K562 (cell line): ENCODE measurements around the gene SH3TC1. TPM values are rescaled to one million over a fixed set of nuclear protein-coding genes. Genes with fewer than 3 reads are reported as not detected.

Source experiments
- ADNP ChIP-seq: fragments of 200-800 bp; sonication (Bioruptor generic); IDR thresholded peaks from 2 replicates; pipeline ENCODE4 v1.6.1; 2016; ENCODE audit warnings: missing genetic modification characterization, missing compliant biosample characterization
- ATF2 ChIP-seq: sonication (generic); formaldehyde crosslinking; IDR thresholded peaks from 2 replicates; pipeline ENCODE4 v1.8.1; 2022; ENCODE audit warnings: missing genetic modification reagents
- DMBX1 ChIP-seq: fragments of 250-450 bp; sonication (Bioruptor Pico); IDR thresholded peaks from 2 replicates; pipeline ENCODE4 v1.8.0; 2022; ENCODE audit warnings: inconsistent platforms, mild to moderate bottlenecking, moderate library complexity, borderline replicate concordance
- HDAC3 ChIP-seq: fragments of 450-650 bp; IDR thresholded peaks from 2 replicates; pipeline ENCODE4 v1.6.1; 2018; ENCODE audit warnings: borderline replicate concordance, mild to moderate bottlenecking, moderate library complexity; ENCODE audit not compliant: partially characterized antibody
- IRF2 ChIP-seq: sonication (generic); formaldehyde crosslinking; IDR thresholded peaks from 2 replicates; pipeline ENCODE4 v1.8.1; 2022; ENCODE audit warnings: mild to moderate bottlenecking, missing genetic modification reagents
- KAT7 ChIP-seq: sonication (generic); formaldehyde crosslinking; IDR thresholded peaks from 2 replicates; pipeline ENCODE4 v1.8.0; 2022; ENCODE audit warnings: missing genetic modification reagents, mild to moderate bottlenecking, borderline replicate concordance
- MED1 ChIP-seq: sonication (generic); formaldehyde crosslinking; IDR thresholded peaks from 2 replicates; pipeline ENCODE4 v1.8.1; 2023; ENCODE audit warnings: missing genetic modification reagents, borderline replicate concordance
- MYBL2 ChIP-seq, 2 experiments: fragments of 450-650 bp in 1 of 2; sonication (generic) in 1 of 2; formaldehyde crosslinking in 1 of 2; IDR thresholded peaks; 2 replicates each; pipeline versions ENCODE4 v1.6.1 to v1.8.1; 2017 to 2022; ENCODE audit warnings: borderline replicate concordance in 1 of 2, inconsistent platforms in 1 of 2, low read depth in 1 of 2, mild to moderate bottlenecking in 1 of 2, missing genetic modification reagents in 1 of 2, moderate library complexity in 1 of 2
- RBM14 ChIP-seq: fragments of 200-400 bp; formaldehyde crosslinking; IDR thresholded peaks from 2 replicates; pipeline ENCODE4 v1.6.1; 2018; ENCODE audit warnings: low read depth, mild to moderate bottlenecking, low read length, moderate library complexity, borderline replicate concordance; ENCODE audit not compliant: insufficient read depth
- RREB1 ChIP-seq: fragments of 250-450 bp; sonication (Bioruptor Pico); IDR thresholded peaks from 2 replicates; pipeline ENCODE4 v1.4.0; 2020
- SMARCA5 ChIP-seq: fragments of 450-650 bp; IDR thresholded peaks from 2 replicates; pipeline ENCODE4 v1.6.1; 2016
- ZNF224 ChIP-seq: sonication (generic); formaldehyde crosslinking; IDR thresholded peaks from 2 replicates; pipeline ENCODE4 v1.8.0; 2022; ENCODE audit warnings: mild to moderate bottlenecking, missing genetic modification reagents
- ZNF347 ChIP-seq: fragments of 450-650 bp; formaldehyde crosslinking; IDR thresholded peaks from 2 replicates; pipeline ENCODE4 v1.4.0; 2020; ENCODE audit warnings: low read depth, mild to moderate bottlenecking, moderate library complexity
- polyA plus RNA-seq, 8 experiments: library from polyadenylated mRNA; depleted of rRNA in 4 of 8; stranded (reverse) in 5 of 8; unstranded in 3 of 8; fragments of >200 nt; fragmentation: Nextera tagmentation in 2 of 8; fragmentation: Illumina TruSeq in 1 of 8; extraction: Ambion mirVana in 2 of 8; extraction: Trizol in 1 of 8; gene quantifications; 2 replicates each; pipeline versions ENCODE4 v1.2.1 to v1.2.3, GENCODE V29; 2011 to 2014; ENCODE audit warnings: inconsistent platforms in 1 of 8, missing spikeins in 1 of 8
- total RNA-seq, 7 experiments: library from RNA; depleted of rRNA in 6 of 7; stranded (reverse); fragments of >200 nt in 6 of 7; fragmentation: Illumina TruSeq in 2 of 7; extraction: Trizol in 2 of 7; gene quantifications; 2 replicates each; pipeline versions ENCODE4 v1.2.1 to v1.2.3, GENCODE V29; 2011 to 2021; ENCODE audit warnings: low replicate concordance in 1 of 7
- TF ChIP-seq, protein P1 (sequence below): sonication (generic); formaldehyde crosslinking; IDR thresholded peaks from 2 replicates; pipeline ENCODE4 v1.8.0; 2022; ENCODE audit warnings: missing genetic modification reagents, mild to moderate bottlenecking, borderline replicate concordance

Gene SH3TC1
- total and polyA plus RNA-seq, 9 of the 15 experiments (the other 6 are each of a cell fraction or from before 2014, with no cell fraction given), result 0.04 to 2.1 (median 0.48) TPM; not detected in 1

- TF ChIP-seq RREB1 (CRISPR knock-in tag), result no peak
- peak; percentile 47; the same call in 1 of the 2 replicates for TF ChIP-seq DMBX1 (CRISPR knock-in tag)
- TF ChIP-seq ADNP, result no peak
- TF ChIP-seq IRF2, result no peak
- no peak for TF ChIP-seq SMARCA5
- TF ChIP-seq RBM14, result no peak
- no peak for TF ChIP-seq ZNF347
- no peak for TF ChIP-seq HDAC3
- TF ChIP-seq KAT7 (CRISPR knock-in tag), result no peak
- no peak for TF ChIP-seq ZNF224
- no peak for TF ChIP-seq MED1
- no peak for TF ChIP-seq MYBL2 (IDR thresholded peaks at IDR 0.05; ENCODE audit: low read depth)
- TF ChIP-seq MYBL2 (CRISPR knock-in tag; IDR thresholded peaks at IDR 0.05; ENCODE audit: borderline replicate concordance), result no peak
- TF ChIP-seq, protein P1, sequence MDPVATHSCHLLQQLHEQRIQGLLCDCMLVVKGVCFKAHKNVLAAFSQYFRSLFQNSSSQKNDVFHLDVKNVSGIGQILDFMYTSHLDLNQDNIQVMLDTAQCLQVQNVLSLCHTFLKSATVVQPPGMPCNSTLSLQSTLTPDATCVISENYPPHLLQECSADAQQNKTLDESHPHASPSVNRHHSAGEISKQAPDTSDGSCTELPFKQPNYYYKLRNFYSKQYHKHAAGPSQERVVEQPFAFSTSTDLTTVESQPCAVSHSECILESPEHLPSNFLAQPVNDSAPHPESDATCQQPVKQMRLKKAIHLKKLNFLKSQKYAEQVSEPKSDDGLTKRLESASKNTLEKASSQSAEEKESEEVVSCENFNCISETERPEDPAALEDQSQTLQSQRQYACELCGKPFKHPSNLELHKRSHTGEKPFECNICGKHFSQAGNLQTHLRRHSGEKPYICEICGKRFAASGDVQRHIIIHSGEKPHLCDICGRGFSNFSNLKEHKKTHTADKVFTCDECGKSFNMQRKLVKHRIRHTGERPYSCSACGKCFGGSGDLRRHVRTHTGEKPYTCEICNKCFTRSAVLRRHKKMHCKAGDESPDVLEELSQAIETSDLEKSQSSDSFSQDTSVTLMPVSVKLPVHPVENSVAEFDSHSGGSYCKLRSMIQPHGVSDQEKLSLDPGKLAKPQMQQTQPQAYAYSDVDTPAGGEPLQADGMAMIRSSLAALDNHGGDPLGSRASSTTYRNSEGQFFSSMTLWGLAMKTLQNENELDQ (CRISPR knock-in tag), result no peak
- TF ChIP-seq ATF2 (CRISPR knock-in tag), result no peak
These were observed 43.9 kb downstream of the SH3TC1 start (continued) for GRCh38 chr4:8242782-8243560.
